ENCODE measurements around the gene ITGA11.

The ITGA11 gene

DNA sequence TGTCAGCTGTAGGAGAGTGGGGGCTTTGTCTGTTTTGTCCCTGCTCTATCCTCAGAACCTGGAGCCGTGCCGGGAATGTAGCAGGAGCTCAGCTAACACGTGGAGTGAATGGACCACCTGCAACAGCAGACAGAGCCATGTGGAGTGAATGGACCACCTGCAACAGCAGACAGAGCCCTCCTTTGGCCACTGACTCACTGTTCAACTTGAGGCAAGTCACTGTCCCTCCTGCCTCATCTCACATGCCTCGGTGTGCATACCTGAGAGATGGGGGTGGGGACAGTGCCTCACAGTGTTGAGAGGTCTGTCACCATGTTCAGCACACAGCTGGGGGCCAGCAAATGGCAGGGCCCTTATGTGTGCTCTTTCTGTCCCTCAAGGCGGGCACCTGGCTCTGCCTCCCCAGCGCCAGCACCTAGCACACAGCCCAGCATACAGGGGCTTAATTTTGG lies 126.5 kb downstream of the ITGA11 start:
- no peak for DNase-seq (ENCODE audit: low read depth)

DNA sequence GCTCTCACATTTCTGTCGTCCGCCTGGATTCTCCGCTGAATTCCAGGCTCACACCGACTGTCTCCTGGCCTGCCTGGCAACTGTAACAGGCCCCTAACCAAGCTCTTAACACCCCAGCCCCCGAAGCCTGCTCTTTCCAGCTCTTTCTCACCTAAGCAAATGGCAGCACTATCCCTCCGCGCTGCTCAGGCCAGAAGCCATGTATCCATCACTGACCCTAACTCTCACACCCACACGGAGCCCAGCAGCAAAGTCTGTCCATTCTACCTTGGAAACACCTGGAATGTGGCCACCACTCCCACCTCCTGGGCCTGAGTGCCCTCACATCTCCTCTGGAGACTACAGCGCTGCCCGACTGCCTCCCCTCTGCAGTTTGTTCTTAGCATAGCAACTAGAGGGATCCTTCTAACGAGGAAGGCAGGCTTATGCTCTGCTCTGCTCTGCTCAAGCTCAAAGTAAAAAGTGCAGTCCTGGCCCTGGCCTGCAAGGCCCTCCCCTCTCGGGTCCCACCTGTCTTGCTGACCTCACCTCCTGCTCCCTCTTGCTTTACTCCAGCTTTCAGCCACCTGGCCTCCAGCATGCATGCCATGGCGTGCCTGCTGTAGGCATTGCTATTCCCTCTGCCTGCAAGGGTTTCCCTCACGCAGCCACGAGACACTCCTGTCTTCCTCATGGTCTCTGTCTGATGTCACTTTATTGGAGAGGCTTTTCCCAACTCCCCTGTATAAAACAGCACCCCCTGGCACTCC lies 127.2 kb downstream of the ITGA11 start:
- DNase-seq (ENCODE audit: low read depth) = no peak
- no peak overlapping the region for H3K4me3 ChIP-seq (ENCODE audit: low read depth, low read length)

More for the DNA sequence above, 126.5 kb downstream of the ITGA11 start:
- no peak overlapping the region for H3K4me3 ChIP-seq (ENCODE audit: low read depth, low read length)

DNA sequence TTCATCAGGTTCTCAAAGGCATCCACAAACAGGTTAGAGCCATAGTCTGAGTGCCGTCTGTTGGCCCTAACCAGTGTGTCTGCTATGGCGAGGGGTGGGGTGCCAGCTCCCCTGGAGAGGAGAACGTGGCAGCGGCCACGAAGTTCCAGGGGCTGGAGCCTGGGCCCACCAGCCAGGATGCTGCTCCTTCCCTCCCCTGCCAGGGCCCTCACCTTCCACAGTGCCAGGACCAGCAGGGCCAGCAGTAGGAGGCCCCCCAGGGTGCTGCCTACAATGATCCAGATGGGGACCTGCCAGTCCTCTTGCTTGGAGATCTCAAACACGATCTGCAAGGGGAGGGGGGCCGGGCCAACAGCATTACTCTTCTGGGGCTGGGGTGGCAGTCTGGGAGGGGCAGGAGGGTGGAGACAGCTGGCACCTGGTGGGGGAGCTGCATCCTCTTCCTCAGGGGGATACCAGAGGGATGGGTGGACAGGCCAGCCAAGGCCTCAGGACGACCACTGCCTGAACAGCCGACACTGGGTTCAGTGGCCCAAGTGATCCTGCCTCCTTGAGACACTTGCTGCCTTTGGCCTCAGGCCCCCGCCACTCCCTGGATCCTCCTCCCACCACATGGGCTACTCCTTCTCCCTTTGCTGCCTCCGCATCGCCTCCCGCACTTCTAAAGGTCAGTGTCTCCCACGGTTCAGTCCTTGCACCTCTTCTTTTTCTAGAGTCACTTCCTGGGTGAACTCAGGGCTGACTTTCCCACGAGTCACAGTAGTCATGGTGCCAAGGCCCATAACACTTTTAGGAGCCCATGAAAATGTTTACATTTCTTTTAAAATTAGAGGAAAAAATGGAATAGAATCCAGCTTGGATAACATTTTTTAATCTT lies 128.2 kb downstream of the ITGA11 start:
- H3K4me3 ChIP-seq (ENCODE audit: low read depth, low read length) = no peak overlapping the region
- DNase-seq (ENCODE audit: low read depth) = no peak

DNA sequence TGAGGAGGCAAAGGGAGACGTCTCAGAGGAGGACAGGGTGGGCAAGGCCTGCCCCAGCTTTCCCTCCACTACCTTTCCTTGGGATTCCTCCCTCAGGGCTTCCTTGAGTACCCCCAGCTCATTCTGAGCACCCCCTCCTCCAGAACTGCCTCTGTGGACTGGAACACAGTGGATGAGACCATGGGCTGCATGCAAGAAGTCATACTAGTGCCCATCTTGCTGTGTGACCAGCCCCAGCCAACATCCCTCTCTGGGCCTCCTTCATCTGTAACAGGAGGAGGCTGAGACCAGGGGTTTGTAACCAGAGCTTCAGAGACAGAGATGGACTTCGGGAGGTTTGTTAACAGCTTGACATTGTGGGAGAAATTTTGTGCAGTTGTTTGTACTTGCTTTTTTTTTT lies 128.8 kb downstream of the ITGA11 start:
- DNase-seq (ENCODE audit: low read depth) = no peak
- no peak overlapping the region for H3K4me3 ChIP-seq (ENCODE audit: low read depth, low read length)

DNA sequence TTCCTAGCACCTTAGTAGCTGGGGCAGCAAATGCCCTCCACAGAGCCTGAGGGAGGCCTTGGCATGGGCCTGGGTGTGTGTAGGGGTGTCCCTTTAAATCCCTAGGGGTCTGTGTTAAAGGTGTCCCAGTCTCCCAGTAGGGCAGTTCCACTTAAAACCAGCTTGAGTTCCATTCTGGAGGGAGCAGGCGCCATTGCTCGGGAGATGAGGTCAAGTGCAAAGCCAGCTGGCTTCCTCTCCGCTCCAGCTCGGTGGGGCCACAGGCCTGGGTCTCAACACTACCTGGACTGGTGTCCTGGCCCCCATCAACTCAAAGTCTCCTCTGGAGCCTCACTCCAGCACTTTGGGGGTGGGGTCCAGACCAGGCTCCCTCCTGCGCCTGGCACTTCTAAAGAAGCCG lies 129.2 kb downstream of the ITGA11 start:
- H3K4me3 ChIP-seq (ENCODE audit: low read depth, low read length) = no peak overlapping the region
- DNase-seq (ENCODE audit: low read depth) = no peak

DNA sequence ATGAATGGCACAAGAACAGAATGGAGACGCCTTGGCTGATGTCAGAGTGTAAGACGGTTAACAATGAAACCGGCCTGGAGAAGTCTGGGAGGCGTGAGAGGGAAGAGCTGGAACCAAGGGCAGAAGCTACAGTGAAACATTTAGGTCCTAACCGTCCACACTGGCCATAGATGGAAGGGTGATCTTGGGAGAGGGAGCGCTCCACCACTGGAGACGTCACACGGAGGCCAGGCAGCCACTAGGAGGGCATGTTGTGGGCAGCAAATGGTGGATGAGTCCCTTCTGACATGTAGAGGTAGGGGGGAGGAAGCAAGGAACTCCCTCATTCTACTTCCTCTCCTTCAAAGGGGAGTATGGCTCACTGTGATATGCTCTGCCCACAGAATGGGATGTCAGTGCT lies 130.7 kb downstream of the ITGA11 start:
- no peak overlapping the region for H3K4me3 ChIP-seq (ENCODE audit: low read depth, low read length)
- no peak for DNase-seq (ENCODE audit: low read depth)

DNA sequence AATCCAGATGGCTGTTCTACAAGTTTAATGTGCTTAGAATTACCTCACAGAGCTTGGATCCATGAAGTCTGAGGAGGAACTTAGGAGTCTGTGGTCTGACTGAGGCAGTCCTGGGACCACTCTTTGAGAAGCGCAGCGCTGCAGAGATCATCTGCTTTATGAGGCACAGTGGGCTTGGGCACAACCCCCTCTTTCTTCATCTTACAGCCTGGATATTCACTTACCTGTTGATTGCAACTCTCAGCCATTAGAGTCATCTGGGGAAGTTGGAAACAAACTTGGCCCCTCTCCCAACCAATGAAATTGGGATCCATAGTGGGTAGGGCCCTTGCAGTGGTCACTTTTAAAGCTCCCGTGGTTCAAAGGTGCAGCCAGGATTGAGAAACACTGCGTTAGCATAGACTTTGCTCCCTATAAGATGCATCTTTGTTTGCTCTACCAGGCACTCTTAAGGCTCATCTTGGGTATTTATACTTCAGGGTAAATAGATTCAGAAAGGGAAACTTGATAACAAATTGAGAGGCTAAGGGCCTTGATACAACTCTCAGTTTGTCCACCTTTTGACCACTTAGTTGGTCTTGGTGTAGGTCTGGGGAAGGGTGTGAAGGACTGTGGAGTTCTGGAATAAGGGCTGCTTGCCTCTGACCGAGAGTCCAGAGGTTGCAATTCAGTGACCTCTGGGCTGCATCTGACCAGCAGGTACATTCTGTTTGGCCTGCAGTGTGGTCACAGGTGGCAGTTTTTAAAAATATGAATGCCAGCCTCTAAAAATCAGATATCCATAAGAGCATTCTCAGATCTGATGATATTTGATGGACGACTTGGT lies 131.6 kb downstream of the ITGA11 start:
- DNase-seq (ENCODE audit: low read depth) = no peak
- H3K4me3 ChIP-seq (ENCODE audit: low read depth, low read length) = no peak overlapping the region

DNA sequence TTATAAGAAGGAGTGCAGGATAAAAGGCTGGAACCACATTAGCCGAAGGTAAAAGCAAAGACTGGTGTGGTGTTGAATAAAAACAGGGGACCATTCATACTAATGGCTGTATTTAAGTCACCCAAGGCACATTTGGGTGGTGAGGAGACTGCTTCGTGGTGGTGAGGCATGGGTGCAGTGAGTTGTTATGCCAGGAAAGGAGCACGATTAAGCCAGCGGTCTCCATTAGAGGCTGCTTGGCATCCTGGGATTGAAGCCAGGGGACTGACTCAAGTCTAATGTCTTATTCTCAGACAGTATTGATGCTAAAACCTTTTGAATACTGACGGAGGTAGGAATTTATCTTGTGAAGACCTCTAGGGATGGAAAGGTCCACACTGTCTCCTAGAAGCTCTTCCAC lies 132.5 kb downstream of the ITGA11 start:
- H3K4me3 ChIP-seq (ENCODE audit: low read depth, low read length) = no peak overlapping the region

DNA sequence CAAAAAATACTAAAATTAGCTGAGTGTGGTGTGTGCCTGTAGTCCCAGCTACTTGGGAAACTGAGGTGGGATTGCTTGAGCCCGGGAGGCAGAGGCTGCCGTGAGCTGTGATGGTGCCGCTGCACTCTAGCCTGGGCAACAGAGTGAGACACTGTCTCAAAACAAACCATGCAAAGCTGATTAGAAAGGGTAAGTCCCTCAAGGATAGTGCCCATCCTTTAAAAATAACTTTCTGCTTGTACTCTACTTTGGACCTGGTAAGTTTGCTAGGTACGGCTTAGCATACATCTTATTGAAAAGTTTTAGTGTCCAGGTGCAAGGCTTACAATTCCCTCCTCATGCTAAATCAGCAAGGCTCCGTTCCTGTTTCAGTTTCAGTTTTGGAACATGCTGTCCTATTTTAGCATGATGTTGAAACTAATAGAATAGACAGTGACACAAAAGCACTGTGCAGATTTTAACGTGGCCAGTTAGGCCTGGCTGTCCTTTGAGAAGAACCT lies 133.0 kb downstream of the ITGA11 start:
- H3K4me3 ChIP-seq (ENCODE audit: low read depth, low read length) = no peak overlapping the region
- DNase-seq (ENCODE audit: low read depth) = no peak

More for the DNA sequence above, 132.5 kb downstream of the ITGA11 start:
- DNase-seq (ENCODE audit: low read depth) = no peak

DNA sequence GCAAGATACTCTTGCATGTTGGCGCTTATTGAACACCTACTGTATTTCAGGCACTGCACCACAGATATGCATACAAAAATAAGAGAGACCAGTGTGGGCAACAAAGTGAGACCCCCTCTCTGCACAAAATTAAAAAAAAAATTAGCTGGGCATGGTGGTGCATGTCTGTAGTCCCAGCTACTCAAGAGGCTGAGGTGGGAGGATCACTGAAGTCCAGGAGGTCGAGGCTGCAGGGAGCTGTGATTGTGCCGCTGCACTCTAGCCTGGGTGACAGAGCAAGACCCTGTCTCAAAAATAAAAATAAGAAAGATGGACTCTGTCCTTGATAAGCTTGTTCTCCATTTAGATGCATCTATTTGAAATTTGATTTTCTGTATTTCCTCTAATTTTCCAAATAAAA lies 133.6 kb downstream of the ITGA11 start:
- DNase-seq (ENCODE audit: low read depth) = no peak
- H3K4me3 ChIP-seq (ENCODE audit: low read depth, low read length) = no peak overlapping the region

DNA sequence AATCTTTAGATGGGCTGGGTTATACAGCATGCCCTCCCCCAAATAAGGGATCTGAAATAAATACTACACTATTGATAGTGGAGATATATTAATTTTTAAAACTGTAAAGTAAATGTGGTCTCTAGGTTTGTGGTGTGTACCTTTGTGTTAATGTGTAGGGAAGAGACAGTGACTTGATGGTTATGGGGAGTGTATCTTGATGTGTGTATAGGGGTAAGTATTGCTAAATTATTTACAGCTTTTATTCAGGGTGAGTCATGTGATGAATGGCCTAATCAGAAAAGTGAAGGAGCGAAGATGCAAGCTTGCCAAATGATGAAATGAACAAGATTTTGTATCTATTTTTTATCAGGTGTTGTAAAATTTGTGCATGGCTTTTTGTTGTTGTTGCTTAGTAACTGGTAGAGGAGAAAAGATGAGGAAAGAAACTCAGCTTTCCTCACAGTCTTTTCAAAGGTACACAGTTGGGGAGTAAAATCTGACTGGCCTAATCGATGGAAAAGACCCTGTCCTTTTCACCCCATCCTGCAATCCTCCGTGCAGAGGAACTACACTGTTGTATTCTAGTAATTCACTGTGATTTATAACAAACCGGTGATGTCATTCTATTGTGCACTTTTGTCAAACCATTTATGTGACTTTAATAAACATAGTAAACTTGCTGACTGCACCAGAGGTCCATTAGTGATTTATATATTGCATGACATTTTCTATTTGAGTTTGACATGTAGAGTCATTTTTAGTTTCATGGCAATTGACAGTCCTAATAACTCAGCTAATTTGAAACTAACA lies 136.8 kb downstream of the ITGA11 start:
- no peak overlapping the region for H3K4me3 ChIP-seq (ENCODE audit: low read depth, low read length)
- no peak for DNase-seq (ENCODE audit: low read depth)

DNA sequence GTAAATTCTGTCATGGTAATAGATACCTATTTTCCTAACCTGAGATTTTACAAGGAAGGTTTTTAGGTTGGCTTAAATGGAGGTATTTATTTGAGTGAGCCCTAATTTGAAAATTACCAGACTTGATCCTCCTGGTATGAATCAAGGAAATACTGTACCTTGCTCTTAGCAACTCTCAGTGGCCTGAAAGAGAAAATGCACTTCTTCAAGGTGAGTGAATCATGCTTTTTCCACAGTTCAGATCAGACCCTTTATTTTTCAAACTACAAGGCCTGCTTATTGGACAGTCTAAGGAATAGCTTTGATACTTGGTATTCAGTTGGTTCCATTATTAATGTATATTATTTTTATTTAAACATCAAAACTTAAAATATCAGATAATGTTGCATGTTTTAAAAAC lies 139.0 kb downstream of the ITGA11 start:
- no peak for DNase-seq (ENCODE audit: low read depth)
- no peak overlapping the region for H3K4me3 ChIP-seq (ENCODE audit: low read depth, low read length)

DNA sequence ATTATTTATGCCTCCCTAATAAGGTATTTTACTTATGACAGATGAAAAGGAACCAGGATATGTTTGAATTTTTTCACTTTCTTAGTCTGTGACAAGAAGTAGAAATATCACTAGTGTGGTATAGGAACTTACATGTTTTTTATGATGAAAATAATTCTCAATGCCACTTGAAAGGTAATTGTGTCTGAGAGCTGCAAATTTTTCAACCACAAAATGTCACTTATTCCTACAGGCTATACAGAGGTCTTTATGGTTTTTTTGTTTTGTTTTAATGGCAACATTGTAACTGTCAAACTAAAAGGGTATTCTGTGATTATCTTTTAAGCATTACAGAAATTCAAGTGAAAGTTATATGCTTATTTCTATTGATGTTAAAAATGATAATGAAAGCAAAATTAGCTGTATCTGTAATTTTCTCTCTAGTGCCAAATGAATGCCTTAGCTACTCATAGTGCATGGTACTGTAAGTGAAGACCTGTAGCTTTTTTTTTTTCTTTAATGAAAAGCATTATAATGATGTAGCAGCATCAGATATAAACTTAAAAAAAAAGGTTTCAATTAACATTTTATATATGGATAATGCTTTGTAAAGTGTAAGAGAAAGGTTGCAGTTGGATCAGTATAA lies 139.7 kb downstream of the ITGA11 start:
- no peak for DNase-seq (ENCODE audit: low read depth)
- H3K4me3 ChIP-seq (ENCODE audit: low read depth, low read length) = no peak overlapping the region

DNA sequence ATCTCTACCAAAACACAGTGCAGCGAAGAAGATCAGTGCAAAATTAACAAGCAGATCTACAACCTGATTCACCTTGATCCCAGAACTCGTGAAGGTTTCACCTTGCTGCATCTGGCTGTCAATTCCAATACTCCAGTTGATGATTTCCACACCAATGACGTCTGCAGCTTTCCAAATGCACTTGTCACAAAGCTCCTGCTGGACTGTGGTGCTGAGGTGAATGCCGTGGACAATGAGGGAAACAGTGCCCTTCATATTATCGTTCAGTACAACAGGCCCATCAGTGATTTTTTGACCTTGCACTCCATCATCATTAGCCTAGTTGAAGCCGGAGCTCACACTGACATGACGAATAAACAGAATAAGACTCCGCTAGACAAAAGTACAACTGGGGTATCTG lies 141.2 kb downstream of the ITGA11 start:
- DNase-seq (ENCODE audit: low read depth) = no peak
- no peak overlapping the region for H3K4me3 ChIP-seq (ENCODE audit: low read depth, low read length)

DNA sequence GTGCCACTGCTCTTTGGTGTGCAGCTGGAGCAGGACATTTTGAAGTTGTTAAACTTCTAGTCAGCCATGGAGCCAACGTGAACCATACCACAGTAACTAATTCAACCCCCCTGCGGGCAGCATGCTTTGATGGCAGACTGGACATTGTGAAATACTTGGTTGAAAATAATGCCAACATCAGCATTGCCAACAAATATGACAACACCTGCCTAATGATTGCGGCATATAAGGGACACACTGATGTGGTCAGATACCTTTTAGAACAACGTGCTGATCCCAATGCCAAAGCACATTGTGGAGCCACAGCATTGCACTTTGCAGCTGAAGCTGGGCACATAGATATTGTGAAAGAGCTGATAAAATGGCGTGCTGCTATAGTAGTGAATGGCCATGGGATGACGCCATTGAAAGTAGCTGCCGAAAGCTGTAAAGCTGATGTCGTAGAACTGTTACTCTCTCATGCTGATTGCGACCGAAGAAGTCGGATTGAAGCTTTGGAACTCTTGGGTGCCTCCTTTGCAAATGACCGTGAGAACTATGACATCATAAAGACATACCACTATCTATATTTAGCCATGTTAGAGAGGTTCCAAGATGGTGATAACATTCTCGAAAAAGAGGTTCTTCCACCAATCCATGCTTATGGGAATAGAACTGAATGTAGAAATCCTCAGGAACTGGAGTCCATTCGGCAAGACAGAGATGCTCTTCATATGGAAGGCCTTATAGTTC lies 142.2 kb downstream of the ITGA11 start:
- no peak overlapping the region for H3K4me3 ChIP-seq (ENCODE audit: low read depth, low read length)

DNA sequence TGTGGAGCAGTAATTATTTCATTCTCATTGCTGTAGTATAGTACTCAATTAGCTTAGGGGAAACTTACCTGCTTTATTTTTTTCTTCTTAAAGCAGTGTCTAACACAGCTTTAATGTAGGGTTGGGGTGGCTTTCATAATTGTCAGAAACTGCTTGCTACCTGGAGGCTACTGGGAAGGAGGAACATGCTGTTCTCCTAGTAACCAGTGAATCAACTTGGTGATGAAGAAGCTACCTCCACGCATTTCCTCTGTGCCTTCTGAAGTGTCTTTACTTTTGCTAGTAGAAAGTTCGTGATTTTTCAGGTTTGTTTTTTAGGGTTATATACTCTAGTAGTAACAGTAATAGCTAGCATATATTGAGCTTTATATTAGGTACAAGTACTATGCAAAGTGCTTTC lies 142.9 kb downstream of the ITGA11 start:
- no peak for DNase-seq (ENCODE audit: low read depth)

More for the DNA sequence above, 142.2 kb downstream of the ITGA11 start:
- DNase-seq (ENCODE audit: low read depth) = no peak

DNA sequence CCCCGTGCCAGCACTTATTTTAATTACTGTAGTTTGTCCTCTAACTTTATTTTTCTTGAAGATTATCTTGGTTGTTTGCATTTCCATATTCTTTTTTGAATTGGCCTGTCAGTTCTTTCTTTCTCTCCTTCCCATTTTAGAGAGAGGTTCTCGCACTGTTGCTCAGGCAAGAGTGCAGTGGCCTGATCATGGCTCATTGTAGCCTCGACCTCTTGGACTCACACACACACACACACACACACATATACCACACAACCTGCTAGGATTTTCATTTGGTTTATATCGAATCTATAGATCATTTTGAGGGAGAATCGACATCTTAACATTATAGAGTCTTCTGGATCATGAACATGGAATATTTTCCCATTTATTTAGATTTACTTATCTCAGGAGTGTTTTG lies 145.7 kb downstream of the ITGA11 start:
- no peak for DNase-seq (ENCODE audit: low read depth)
- no peak overlapping the region for H3K4me3 ChIP-seq (ENCODE audit: low read depth, low read length)

More for the DNA sequence above, 142.9 kb downstream of the ITGA11 start:
- H3K4me3 ChIP-seq (ENCODE audit: low read depth, low read length) = no peak overlapping the region
